Astrocyte of the cerebellum (primary cell): Measurements from ENCODE around the gene DESI1.

Experiments used
- DNase-seq: peaks from one replicate; pipeline ENCODE4 v3.0.0-alpha.2; 2011; ENCODE audit warnings: low read depth
- H3K4me3 ChIP-seq: 2 replicates; pipeline ENCODE4 v1.5.1; 2011; ENCODE audit warnings: mild to moderate bottlenecking, low read depth, low read length, moderate library complexity
- CTCF ChIP-seq: IDR thresholded peaks from 2 replicates; pipeline ENCODE4 v1.5.1; 2012; ENCODE audit warnings: low read length, low read depth, moderate library complexity, mild to moderate bottlenecking; ENCODE audit errors: missing control alignments
- in situ Hi-C: cut with HindIII; loops from 2 replicates; pipeline ENCODE4 v1.10.0; 2017; ENCODE audit warnings: low sequenced_read_pairs

The DESI1 gene

GRCh38 chr22:41660416-41660815, 39.6 kb upstream of the DESI1 start:
- H3K4me3 ChIP-seq: no peak overlapping the region
- DNase-seq: no peak

DNA sequence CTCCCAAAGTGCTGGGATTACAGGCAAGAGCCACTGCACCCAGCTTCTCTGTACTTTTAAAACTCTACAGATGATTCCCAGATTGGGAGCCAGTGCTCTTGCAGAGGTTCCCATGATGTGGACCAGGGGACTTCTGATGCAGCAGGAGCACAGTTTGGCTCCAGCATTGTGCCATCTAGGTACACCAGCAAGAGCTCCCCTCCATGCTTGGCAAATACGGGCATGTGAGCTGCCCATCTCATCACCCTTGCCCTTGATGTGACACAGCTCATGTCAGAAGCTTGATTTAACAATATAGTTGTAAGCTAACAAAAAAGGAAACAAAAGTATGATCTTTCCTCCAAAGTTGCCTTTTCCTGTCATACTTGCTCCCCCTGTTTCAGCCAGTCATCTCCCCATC, 39.1 kb upstream of the DESI1 start:
- no peak for TF ChIP-seq CTCF
- in situ Hi-C loops: no loop called here
- no peak for DNase-seq
- H3K4me3 ChIP-seq: no peak overlapping the region

More at GRCh38 chr22:41660416-41660815, 39.6 kb upstream of the DESI1 start:
- in situ Hi-C loops: no loop called here
- TF ChIP-seq CTCF: no peak

GRCh38 chr22:41658869-41659268, 38.0 kb upstream of the DESI1 start:
- no peak for DNase-seq
- no peak for TF ChIP-seq CTCF
- in situ Hi-C loops: no loop called here
- no peak overlapping the region for H3K4me3 ChIP-seq

DNA sequence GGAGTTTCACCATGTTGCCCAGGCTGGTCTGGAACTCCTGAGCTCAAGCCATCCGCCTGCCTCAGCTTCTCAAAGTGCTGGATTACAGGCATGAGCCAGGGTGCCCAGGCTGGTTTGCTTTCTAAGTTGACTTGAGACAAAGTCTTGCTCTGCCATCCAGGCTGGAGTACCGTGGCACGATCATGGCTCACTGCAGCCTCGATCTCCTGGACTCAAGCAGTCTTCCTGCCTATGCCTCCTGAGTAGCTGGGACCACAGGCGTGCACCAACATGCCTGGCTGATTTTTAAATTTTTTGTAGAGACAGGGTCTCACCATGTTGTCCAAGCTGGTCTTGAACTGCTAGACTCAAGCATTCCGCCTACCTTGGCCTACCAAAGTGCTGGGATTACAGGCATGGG, 36.9 kb upstream of the DESI1 start:
- no peak overlapping the region for H3K4me3 ChIP-seq
- no peak for DNase-seq
- in situ Hi-C loops: no loop called here
- TF ChIP-seq CTCF: no peak

- in situ Hi-C loops: no loop called here
- no peak overlapping the region for H3K4me3 ChIP-seq
- DNase-seq: no peak
- TF ChIP-seq CTCF: no peak
These were observed 35.7 kb upstream of the DESI1 start for GRCh38 chr22:41656556-41656955.

GRCh38 chr22:41654322-41654721, 33.5 kb upstream of the DESI1 start:
- in situ Hi-C loops: loop anchor here (5.0 kb wide), 1 partner anchor 37 kb away; no protein-coding TSS in a partner anchor
- TF ChIP-seq CTCF: no peak
- no peak overlapping the region for H3K4me3 ChIP-seq
- DNase-seq: no peak

- TF ChIP-seq CTCF: no peak
- no peak for DNase-seq
- no peak overlapping the region for H3K4me3 ChIP-seq
- in situ Hi-C loops: loop anchor here (5.0 kb wide), 1 partner anchor 34 kb away; no protein-coding TSS in a partner anchor
These were observed 30.0 kb upstream of the DESI1 start for GRCh38 chr22:41650821-41651220.
